Measurements from ENCODE around the gene TRMT11. TPM values are rescaled to one million over a fixed set of nuclear protein-coding genes. Genes with fewer than 3 reads are reported as not detected.

TRMT11 gene
- total and polyA plus RNA-seq, 2 of the 13 experiments (the other 11 are each of a cell fraction or from before 2014, with no cell fraction given): 42.2 to 81.9 TPM

DNA sequence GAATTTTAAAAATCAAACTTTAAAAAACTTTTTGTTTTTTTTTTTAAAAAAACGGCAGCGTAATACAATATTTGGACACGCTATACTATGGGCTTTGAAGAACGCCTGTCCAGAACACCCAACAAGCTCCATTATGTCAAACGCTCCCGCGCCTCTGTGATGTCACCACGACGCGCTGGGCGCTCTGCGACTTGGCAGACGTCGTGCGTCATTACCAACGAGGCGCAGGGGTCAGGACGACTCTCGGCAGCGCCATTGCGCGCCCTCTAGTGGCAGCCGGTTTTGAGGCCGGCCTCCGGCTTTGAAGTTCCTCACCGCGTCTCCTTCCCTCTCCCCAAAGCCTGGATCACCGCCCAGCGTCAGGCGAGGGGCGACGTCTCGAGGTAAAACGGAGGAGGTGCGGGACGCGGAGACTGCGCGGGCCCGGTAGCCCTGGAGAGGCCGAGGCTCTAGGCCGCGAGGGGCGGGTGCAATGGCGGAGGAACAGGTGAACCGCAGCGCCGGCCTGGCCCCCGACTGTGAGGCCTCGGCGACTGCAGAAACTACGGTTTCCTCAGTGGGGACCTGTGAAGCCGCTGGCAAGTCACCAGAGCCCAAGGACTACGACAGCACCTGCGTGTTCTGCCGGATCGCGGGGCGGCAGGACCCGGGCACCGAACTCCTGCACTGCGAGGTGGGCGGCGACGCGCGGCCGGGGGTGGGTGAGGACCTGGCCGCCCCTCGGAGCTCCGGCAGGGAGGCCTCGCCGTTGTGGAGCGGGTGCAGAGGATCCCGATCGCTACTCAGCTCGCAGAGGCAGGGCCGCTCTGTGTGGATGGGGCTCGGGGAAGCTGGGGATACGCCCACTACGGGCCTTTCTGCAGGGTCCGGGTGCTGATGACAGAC is 29.6 kb upstream of the TRMT11 start, which contains the start of gene HINT3 (continued):
- no peak; the same call in 1 of the 2 replicates for TF ChIP-seq ZSCAN12 (CRISPR knock-in tag; IDR thresholded peaks at IDR 0.05)
- no peak for TF ChIP-seq SRSF1 (optimal IDR thresholded peaks at IDR 0.05; ENCODE audit: low read depth, low read length)
- peak; percentile 61; the same call in 1 of the 2 replicates for TF ChIP-seq PRMT3 (CRISPR knock-in tag; IDR thresholded peaks at IDR 0.05; ENCODE audit: borderline replicate concordance, low read depth)
- peak; percentile 58; the same call in 1 of the 2 replicates for TF ChIP-seq ZNF652 (CRISPR knock-in tag; IDR thresholded peaks at IDR 0.05; ENCODE audit: borderline replicate concordance, low read depth)
- peak; percentile 75 for TF ChIP-seq CEBPG (CRISPR knock-in tag; IDR thresholded peaks at IDR 0.05)
- TF ChIP-seq ZMYM2 (CRISPR knock-in tag; IDR thresholded peaks at IDR 0.05): peak; percentile 86
- TF ChIP-seq ZNF678 (CRISPR knock-in tag; IDR thresholded peaks at IDR 0.05): peak; percentile 35
- TF ChIP-seq ZNF75D (CRISPR knock-in tag; IDR thresholded peaks at IDR 0.05; ENCODE audit: borderline replicate concordance): no peak
- peak; percentile 95 for TF ChIP-seq DMAP1 (CRISPR knock-in tag; IDR thresholded peaks at IDR 0.05)
- peak; percentile 92; the same call in 1 of the 2 replicates for TF ChIP-seq GZF1 (CRISPR knock-in tag; IDR thresholded peaks at IDR 0.05)
- TF ChIP-seq ZBTB21 (CRISPR knock-in tag; IDR thresholded peaks at IDR 0.05): peak; percentile 99
- peak; percentile 28; the same call in 1 of the 2 replicates for TF ChIP-seq FOSL1 (CRISPR knock-in tag; IDR thresholded peaks at IDR 0.05; ENCODE audit: borderline replicate concordance)
- peak; percentile 59 for TF ChIP-seq TEAD3 (CRISPR knock-in tag; optimal IDR thresholded peaks at IDR 0.05; ENCODE audit: borderline replicate concordance)
- TF ChIP-seq ZNF572 (CRISPR knock-in tag; IDR thresholded peaks at IDR 0.05): peak; percentile 99
- 0 out of 2 replicates have a peak, but pooled peaks have one; percentile 30 for TF ChIP-seq RFX3 (CRISPR knock-in tag; IDR thresholded peaks at IDR 0.05)
- TF ChIP-seq ZNF766 (CRISPR knock-in tag; IDR thresholded peaks at IDR 0.05; ENCODE audit: borderline replicate concordance): peak; percentile 83
- TF ChIP-seq, protein P1, sequence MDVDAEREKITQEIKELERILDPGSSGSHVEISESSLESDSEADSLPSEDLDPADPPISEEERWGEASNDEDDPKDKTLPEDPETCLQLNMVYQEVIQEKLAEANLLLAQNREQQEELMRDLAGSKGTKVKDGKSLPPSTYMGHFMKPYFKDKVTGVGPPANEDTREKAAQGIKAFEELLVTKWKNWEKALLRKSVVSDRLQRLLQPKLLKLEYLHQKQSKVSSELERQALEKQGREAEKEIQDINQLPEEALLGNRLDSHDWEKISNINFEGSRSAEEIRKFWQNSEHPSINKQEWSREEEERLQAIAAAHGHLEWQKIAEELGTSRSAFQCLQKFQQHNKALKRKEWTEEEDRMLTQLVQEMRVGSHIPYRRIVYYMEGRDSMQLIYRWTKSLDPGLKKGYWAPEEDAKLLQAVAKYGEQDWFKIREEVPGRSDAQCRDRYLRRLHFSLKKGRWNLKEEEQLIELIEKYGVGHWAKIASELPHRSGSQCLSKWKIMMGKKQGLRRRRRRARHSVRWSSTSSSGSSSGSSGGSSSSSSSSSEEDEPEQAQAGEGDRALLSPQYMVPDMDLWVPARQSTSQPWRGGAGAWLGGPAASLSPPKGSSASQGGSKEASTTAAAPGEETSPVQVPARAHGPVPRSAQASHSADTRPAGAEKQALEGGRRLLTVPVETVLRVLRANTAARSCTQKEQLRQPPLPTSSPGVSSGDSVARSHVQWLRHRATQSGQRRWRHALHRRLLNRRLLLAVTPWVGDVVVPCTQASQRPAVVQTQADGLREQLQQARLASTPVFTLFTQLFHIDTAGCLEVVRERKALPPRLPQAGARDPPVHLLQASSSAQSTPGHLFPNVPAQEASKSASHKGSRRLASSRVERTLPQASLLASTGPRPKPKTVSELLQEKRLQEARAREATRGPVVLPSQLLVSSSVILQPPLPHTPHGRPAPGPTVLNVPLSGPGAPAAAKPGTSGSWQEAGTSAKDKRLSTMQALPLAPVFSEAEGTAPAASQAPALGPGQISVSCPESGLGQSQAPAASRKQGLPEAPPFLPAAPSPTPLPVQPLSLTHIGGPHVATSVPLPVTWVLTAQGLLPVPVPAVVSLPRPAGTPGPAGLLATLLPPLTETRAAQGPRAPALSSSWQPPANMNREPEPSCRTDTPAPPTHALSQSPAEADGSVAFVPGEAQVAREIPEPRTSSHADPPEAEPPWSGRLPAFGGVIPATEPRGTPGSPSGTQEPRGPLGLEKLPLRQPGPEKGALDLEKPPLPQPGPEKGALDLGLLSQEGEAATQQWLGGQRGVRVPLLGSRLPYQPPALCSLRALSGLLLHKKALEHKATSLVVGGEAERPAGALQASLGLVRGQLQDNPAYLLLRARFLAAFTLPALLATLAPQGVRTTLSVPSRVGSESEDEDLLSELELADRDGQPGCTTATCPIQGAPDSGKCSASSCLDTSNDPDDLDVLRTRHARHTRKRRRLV (CRISPR knock-in tag; IDR thresholded peaks at IDR 0.05): peak; percentile 92
- peak; percentile 66; the same call in 1 of the 2 replicates for TF ChIP-seq MXD4 (CRISPR knock-in tag; IDR thresholded peaks at IDR 0.05)
- TF ChIP-seq NFIB (CRISPR knock-in tag; IDR thresholded peaks at IDR 0.05; ENCODE audit: borderline replicate concordance): no peak
- TF ChIP-seq, protein P2, sequence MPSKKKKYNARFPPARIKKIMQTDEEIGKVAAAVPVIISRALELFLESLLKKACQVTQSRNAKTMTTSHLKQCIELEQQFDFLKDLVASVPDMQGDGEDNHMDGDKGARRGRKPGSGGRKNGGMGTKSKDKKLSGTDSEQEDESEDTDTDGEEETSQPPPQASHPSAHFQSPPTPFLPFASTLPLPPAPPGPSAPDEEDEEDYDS (CRISPR knock-in tag; IDR thresholded peaks at IDR 0.05): peak; percentile 70
- TF ChIP-seq ZNF703 (CRISPR knock-in tag; IDR thresholded peaks at IDR 0.05; ENCODE audit: borderline replicate concordance): peak; percentile 94
- TF ChIP-seq BCL6 (CRISPR knock-in tag; IDR thresholded peaks at IDR 0.05): peak; percentile 74
- TF ChIP-seq, protein P3, sequence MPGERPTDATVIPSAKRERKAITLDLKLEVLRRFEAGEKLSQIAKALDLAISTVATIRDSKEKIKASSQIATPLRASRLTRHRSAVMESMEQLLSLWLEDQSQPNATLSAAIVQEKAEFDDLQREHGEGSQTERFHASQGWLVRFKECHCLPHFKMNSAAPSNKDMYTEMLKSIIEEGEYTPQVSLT (CRISPR knock-in tag; IDR thresholded peaks at IDR 0.05; ENCODE audit: borderline replicate concordance, low read depth): 0 out of 2 replicates have a peak, but pooled peaks have one; percentile 82
- TF ChIP-seq ETV6 (CRISPR knock-in tag; conservative IDR thresholded peaks at IDR 0.05): peak; percentile 54
- peak; percentile 99 for TF ChIP-seq ZFX (CRISPR knock-in tag; IDR thresholded peaks at IDR 0.05; ENCODE audit: low read depth)

All from HepG2 (cell line).